ENCODE data around the gene CHL1.

Gene CHL1

GRCh38 chr3:192215-192929, 4.2 kb upstream of the CHL1 start:
- no peak for TF ChIP-seq ZFX (IDR thresholded peaks at IDR 0.05)
- TF ChIP-seq, protein P1, sequence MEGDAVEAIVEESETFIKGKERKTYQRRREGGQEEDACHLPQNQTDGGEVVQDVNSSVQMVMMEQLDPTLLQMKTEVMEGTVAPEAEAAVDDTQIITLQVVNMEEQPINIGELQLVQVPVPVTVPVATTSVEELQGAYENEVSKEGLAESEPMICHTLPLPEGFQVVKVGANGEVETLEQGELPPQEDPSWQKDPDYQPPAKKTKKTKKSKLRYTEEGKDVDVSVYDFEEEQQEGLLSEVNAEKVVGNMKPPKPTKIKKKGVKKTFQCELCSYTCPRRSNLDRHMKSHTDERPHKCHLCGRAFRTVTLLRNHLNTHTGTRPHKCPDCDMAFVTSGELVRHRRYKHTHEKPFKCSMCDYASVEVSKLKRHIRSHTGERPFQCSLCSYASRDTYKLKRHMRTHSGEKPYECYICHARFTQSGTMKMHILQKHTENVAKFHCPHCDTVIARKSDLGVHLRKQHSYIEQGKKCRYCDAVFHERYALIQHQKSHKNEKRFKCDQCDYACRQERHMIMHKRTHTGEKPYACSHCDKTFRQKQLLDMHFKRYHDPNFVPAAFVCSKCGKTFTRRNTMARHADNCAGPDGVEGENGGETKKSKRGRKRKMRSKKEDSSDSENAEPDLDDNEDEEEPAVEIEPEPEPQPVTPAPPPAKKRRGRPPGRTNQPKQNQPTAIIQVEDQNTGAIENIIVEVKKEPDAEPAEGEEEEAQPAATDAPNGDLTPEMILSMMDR (conservative IDR thresholded peaks at IDR 0.05): no peak
- no peak overlapping the region for H3K27ac ChIP-seq

GRCh38 chr3:194001-194400, 2.6 kb upstream of the CHL1 start:
- TF ChIP-seq ZFX (IDR thresholded peaks at IDR 0.05): no peak
- TF ChIP-seq, protein P1 (conservative IDR thresholded peaks at IDR 0.05): no peak
- H3K27ac ChIP-seq: no peak overlapping the region

DNA sequence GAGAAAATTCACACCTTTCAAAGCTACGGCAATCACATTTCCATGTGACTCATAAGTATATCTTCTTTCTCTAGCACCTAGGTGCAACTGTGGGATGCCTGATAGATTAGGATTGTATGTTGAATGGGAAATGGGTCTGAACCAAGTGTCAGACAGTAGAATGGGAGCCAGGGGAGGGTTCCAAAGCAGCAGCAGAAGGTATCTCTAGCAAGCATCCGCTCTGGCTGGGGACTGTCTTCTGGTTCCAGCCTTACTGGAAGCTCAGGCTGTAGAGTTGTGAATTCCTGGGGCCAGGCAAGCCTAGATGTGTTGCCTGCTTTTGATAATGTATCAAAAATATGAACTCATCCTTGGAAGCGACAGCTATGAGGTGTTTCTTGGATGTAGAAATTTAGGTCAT, 2.1 kb upstream of the CHL1 start:
- no peak overlapping the region for H3K27ac ChIP-seq
- TF ChIP-seq, protein P1 (conservative IDR thresholded peaks at IDR 0.05): no peak
- TF ChIP-seq ZFX (IDR thresholded peaks at IDR 0.05): no peak

- TF ChIP-seq, protein P1 (conservative IDR thresholded peaks at IDR 0.05): no peak
- TF ChIP-seq ZFX (IDR thresholded peaks at IDR 0.05): no peak
- no peak overlapping the region for H3K27ac ChIP-seq
Observed at GRCh38 chr3:195666-196065, 897 bp upstream of the CHL1 start.

DNA sequence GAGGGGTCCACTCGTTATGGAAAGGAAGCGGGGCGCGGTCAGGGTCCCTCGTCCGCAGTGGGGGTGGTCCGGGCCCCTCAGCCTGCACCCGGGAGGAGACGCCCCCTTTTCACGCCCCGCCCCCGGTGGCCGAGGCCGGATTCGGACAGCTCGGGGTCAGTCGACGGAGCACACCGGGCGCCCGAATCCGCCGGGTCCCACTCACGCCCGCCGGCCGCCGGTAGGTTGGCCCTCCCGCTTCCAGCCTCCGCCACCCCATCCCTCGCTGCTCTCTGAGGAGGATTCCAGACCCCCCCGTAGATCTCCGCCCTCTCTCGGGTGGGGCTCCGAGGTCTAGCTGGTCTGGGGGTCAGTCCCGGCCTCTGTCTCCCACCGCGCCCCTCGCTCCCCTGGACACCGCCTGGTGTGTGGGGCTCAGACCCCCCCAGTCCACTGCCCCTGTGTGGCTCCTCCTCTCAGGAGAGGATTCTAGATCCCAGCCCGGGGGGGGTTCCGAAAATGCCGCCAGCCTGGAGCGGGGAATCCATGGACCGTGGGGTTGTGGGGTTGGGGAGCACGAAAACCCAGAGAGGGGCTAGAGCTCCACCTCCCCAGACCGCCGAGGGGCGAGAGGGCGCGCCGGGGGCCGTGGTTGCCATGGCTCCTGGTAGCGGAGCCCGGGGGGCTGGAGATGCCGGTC, 725 bp downstream of the CHL1 start:
- no peak overlapping the region for H3K27ac ChIP-seq
- TF ChIP-seq, protein P1 (conservative IDR thresholded peaks at IDR 0.05): no peak
- no peak for TF ChIP-seq ZFX (IDR thresholded peaks at IDR 0.05)

DNA sequence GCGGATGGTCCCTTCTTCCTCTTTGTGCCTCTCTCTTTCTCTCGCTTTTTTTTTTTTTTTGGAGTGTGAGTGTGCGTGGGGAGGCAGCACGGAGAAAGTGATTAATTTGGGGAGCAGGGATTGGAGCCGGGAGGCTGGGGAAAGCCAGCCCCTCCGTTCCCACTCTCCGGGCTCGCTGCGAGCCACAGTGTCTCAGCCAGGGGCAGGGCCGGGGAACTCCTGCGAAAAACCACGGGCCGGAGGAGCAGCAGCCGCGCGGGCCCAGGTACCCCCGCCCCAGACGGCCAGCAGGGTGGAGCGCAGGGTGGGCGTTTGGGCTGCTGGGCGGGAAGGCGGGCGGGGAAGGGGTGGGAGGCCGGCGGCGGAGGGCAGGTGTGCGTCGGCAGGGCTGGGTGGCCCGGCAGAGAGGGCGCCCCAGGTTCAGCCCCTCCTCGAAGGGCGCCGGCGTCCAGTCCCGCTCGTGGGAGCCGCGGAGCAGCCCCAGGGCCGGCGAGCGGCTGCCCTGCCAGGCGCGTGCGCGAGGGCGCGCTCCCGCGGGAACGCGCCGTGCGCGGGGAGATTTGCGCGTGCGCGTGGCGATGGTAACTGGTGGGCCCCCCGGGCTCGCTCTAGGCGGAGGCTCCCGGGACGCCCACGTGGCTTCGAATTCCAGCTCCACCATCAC, 1.4 kb downstream of the CHL1 start:
- no peak overlapping the region for H3K27ac ChIP-seq
- TF ChIP-seq, protein P1 (conservative IDR thresholded peaks at IDR 0.05): no peak
- no peak for TF ChIP-seq ZFX (IDR thresholded peaks at IDR 0.05)

GRCh38 chr3:199835-200234, 3.3 kb downstream of the CHL1 start:
- no peak for TF ChIP-seq ZFX (IDR thresholded peaks at IDR 0.05)
- TF ChIP-seq, protein P1 (conservative IDR thresholded peaks at IDR 0.05): no peak
- no peak overlapping the region for H3K27ac ChIP-seq

All from C4-2B (cell line).